ENCODE data around the gene SIDT2.

The SIDT2 gene

GRCh38 chr11:117198613-117199012 is 20.1 kb downstream of the SIDT2 start:
- Histone ChIP-seq H3K27ac (no peak overlapping the region), H3K79me2 (ENCODE audit: insufficient read depth, low read depth) (no peaks in the 10 kb centered on the region), H3K4me1 (ENCODE audit: low read depth, poor library complexity, severe bottlenecking) (no peaks in the 10 kb centered on the region), H3K9ac (no peak overlapping the region), H3K36me3 (ENCODE audit: insufficient read depth) (no peaks in the 10 kb centered on the region), H4K20me1 (ENCODE audit: insufficient read depth) (no peaks in the 10 kb centered on the region), H2AFZ (ENCODE audit: low read depth) (no peak overlapping the region), H3K4me3 (IDR thresholded peaks at IDR 0.05; ENCODE audit: insufficient read depth, low read depth, low read length) (no peak overlapping the region), H3K27me3 (ENCODE audit: insufficient read depth, low read depth) (no peaks in the 10 kb centered on the region), H3K4me2 (no peak overlapping the region)
- TF ChIP-seq CTCF (conservative IDR thresholded peaks at IDR 0.05; ENCODE audit: low read depth, low read length): no peak

GRCh38 chr11:117199053-117199915 is 20.7 kb downstream of the SIDT2 start, which contains the start of gene TAGLN:
Gene TAGLN (plus strand): TSS chr11:117199370. CDS start chr11:117203014, 3,644 bp downstream.
- Histone ChIP-seq H3K4me2 (no peak within 1 kb of the TSS), H3K4me1 (ENCODE audit: low read depth, poor library complexity, severe bottlenecking) (no peaks in the 10 kb centered on the region), H3K9ac (no peak within 1 kb of the TSS), H3K27me3 (ENCODE audit: insufficient read depth, low read depth) (no peaks in the 10 kb centered on the region), H3K27ac (no peak within 1 kb of the TSS), H2AFZ (ENCODE audit: low read depth) (no peak within 1 kb of the TSS), H4K20me1 (ENCODE audit: insufficient read depth) (no peaks in the 10 kb centered on the region), H3K36me3 (ENCODE audit: insufficient read depth) (no peaks in the 10 kb centered on the region), H3K79me2 (ENCODE audit: insufficient read depth, low read depth) (no peaks in the 10 kb centered on the region), H3K4me3 (IDR thresholded peaks at IDR 0.05; ENCODE audit: insufficient read depth, low read depth, low read length) (no peak within 1 kb of the TSS)
- TF ChIP-seq CTCF (conservative IDR thresholded peaks at IDR 0.05; ENCODE audit: low read depth, low read length): no peak

- Histone ChIP-seq H3K79me2 (ENCODE audit: insufficient read depth, low read depth) (no peaks in the 10 kb centered on the region), H3K4me1 (ENCODE audit: low read depth, poor library complexity, severe bottlenecking) (no peaks in the 10 kb centered on the region), H3K4me2 (no peak overlapping the region), H3K9ac (no peak overlapping the region), H3K27me3 (ENCODE audit: insufficient read depth, low read depth) (no peaks in the 10 kb centered on the region), H3K36me3 (ENCODE audit: insufficient read depth) (no peaks in the 10 kb centered on the region), H3K27ac (no peak overlapping the region), H4K20me1 (ENCODE audit: insufficient read depth) (no peaks in the 10 kb centered on the region), H3K4me3 (IDR thresholded peaks at IDR 0.05; ENCODE audit: insufficient read depth, low read depth, low read length) (no peak overlapping the region), H2AFZ (ENCODE audit: low read depth) (no peak overlapping the region)
- no peak for TF ChIP-seq CTCF (conservative IDR thresholded peaks at IDR 0.05; ENCODE audit: low read depth, low read length)
Observed at GRCh38 chr11:117199916-117200812, 21.6 kb downstream of the SIDT2 start.

GRCh38 chr11:117200813-117201657 is 22.5 kb downstream of the SIDT2 start:
- Histone ChIP-seq H3K79me2 (ENCODE audit: insufficient read depth, low read depth) (no peaks in the 10 kb centered on the region), H3K4me1 (ENCODE audit: low read depth, poor library complexity, severe bottlenecking) (no peaks in the 10 kb centered on the region), H4K20me1 (ENCODE audit: insufficient read depth) (no peaks in the 10 kb centered on the region), H2AFZ (ENCODE audit: low read depth) (no peak overlapping the region), H3K27ac (no peak overlapping the region), H3K36me3 (ENCODE audit: insufficient read depth) (no peaks in the 10 kb centered on the region), H3K9ac (no peak overlapping the region), H3K27me3 (ENCODE audit: insufficient read depth, low read depth) (no peaks in the 10 kb centered on the region), H3K4me2 (no peak overlapping the region), H3K4me3 (IDR thresholded peaks at IDR 0.05; ENCODE audit: insufficient read depth, low read depth, low read length) (no peak overlapping the region)
- TF ChIP-seq CTCF (conservative IDR thresholded peaks at IDR 0.05; ENCODE audit: low read depth, low read length): no peak
